HG02642 (cell line): ENCODE measurements around the gene MIER3.
A peak's percentile ranks its signal among the peaks of the same experiment; 100 is the strongest.
"Not testable (repeated sequence)": the region's sequence is repeated elsewhere in the genome, so short reads cannot be mapped to it uniquely, and the experiment has no call there.

ENCODE experiments used
- ATAC-seq: cut with Tn5 transposase; IDR thresholded peaks from one replicate; pipeline ENCODE4 v1.9.1; 2021; ENCODE audit warnings: mild to moderate bottlenecking; ENCODE audit not compliant: unreplicated experiment, poor library complexity

Gene MIER3

GRCh38 chr5:56951946-56952691, at the start of gene MIER3:
Gene MIER3 (minus strand): TSS chr5:56952123. CDS start chr5:56952102, 21 bp downstream.
- peak; percentile 94 for ATAC-seq

GRCh38 chr5:56995596-56995995, 43.7 kb upstream of the MIER3 start:
- ATAC-seq, result no peak

GRCh38 chr5:56993241-56993640, 41.3 kb upstream of the MIER3 start:
- no peak for ATAC-seq

GRCh38 chr5:56989676-56990075, 37.8 kb upstream of the MIER3 start:
- no peak for ATAC-seq

- ATAC-seq, result no peak
Measured at GRCh38 chr5:56988490-56988889, 36.6 kb upstream of the MIER3 start.

- ATAC-seq, result no peak
Measured at GRCh38 chr5:56987171-56987570, 35.2 kb upstream of the MIER3 start.

GRCh38 chr5:56986626-56986947, 34.7 kb upstream of the MIER3 start:
- peak; percentile 44 for ATAC-seq

- ATAC-seq, result peak; percentile 45
Measured at GRCh38 chr5:56985936-56986625, 34.2 kb upstream of the MIER3 start.

GRCh38 chr5:56984445-56984844, 32.5 kb upstream of the MIER3 start:
- ATAC-seq, result no peak

GRCh38 chr5:56983593-56984361, 31.9 kb upstream of the MIER3 start:
- peak; percentile 65 for ATAC-seq

GRCh38 chr5:56981548-56982315, 29.8 kb upstream of the MIER3 start:
- no peak for ATAC-seq

GRCh38 chr5:56979968-56980367, 28.0 kb upstream of the MIER3 start:
- no peak for ATAC-seq

- not testable (repeated sequence) for ATAC-seq
Measured at GRCh38 chr5:56979526-56979925, 27.6 kb upstream of the MIER3 start.

- ATAC-seq, result no peak
Measured at GRCh38 chr5:56977822-56978221, 25.9 kb upstream of the MIER3 start.

GRCh38 chr5:56977021-56977420, 25.1 kb upstream of the MIER3 start:
- ATAC-seq, result no peak

- ATAC-seq, result no peak
Measured at GRCh38 chr5:56974241-56974640, 22.3 kb upstream of the MIER3 start.

- ATAC-seq, result no peak
Measured at GRCh38 chr5:56973473-56973872, 21.6 kb upstream of the MIER3 start.

- ATAC-seq, result no peak
Measured at GRCh38 chr5:56971275-56971674, 19.4 kb upstream of the MIER3 start.

- no peak for ATAC-seq
Measured at GRCh38 chr5:56964173-56964572, 12.2 kb upstream of the MIER3 start.

GRCh38 chr5:56963246-56963645, 11.3 kb upstream of the MIER3 start:
- no peak for ATAC-seq
